Measurements from ENCODE around the gene SEMA6A.

Gene SEMA6A

GRCh38 chr5:116510517-116510916, 64.1 kb downstream of the SEMA6A start:
- Mint-ChIP-seq H3K9me3 (no peaks in the 10 kb centered on the region), H3K27me3 (ENCODE audit: low read depth) (no peaks in the 10 kb centered on the region), H3K4me3 (no peak overlapping the region), H3K27ac (no peak overlapping the region), H3K36me3 (ENCODE audit: low read depth) (no peaks in the 10 kb centered on the region), H3K4me1 (ENCODE audit: low read depth) (no peaks in the 10 kb centered on the region)

GRCh38 chr5:116509483-116510244, 65.0 kb downstream of the SEMA6A start:
- no peaks in the 10 kb centered on the region for H3K36me3 Mint-ChIP-seq (ENCODE audit: low read depth)
- H3K9me3 Mint-ChIP-seq = no peaks in the 10 kb centered on the region
- no peaks in the 10 kb centered on the region for H3K27me3 Mint-ChIP-seq (ENCODE audit: low read depth)
- H3K4me3 Mint-ChIP-seq = no peak overlapping the region
- H3K4me1 Mint-ChIP-seq (ENCODE audit: low read depth) = no peaks in the 10 kb centered on the region
- H3K27ac Mint-ChIP-seq = no peak overlapping the region

GRCh38 chr5:116508835-116509234, 65.8 kb downstream of the SEMA6A start:
- Mint-ChIP-seq H3K9me3 (no peaks in the 10 kb centered on the region), H3K4me3 (no peak overlapping the region), H3K27ac (no peak overlapping the region)

GRCh38 chr5:116507941-116508655, 66.5 kb downstream of the SEMA6A start:
- Mint-ChIP-seq H3K4me1 (ENCODE audit: low read depth) (no peaks in the 10 kb centered on the region), H3K27ac (no peak overlapping the region), H3K4me3 (no peak overlapping the region), H3K9me3 (no peaks in the 10 kb centered on the region), H3K36me3 (ENCODE audit: low read depth) (no peaks in the 10 kb centered on the region), H3K27me3 (ENCODE audit: low read depth) (no peaks in the 10 kb centered on the region)

More at GRCh38 chr5:116508835-116509234, 65.8 kb downstream of the SEMA6A start:
- Mint-ChIP-seq H3K36me3 (ENCODE audit: low read depth) (no peaks in the 10 kb centered on the region), H3K27me3 (ENCODE audit: low read depth) (no peaks in the 10 kb centered on the region), H3K4me1 (ENCODE audit: low read depth) (no peaks in the 10 kb centered on the region)

GRCh38 chr5:116507051-116507537, 67.5 kb downstream of the SEMA6A start:
- H3K4me3 Mint-ChIP-seq = no peak overlapping the region
- H3K36me3 Mint-ChIP-seq (ENCODE audit: low read depth) = no peaks in the 10 kb centered on the region
- H3K27me3 Mint-ChIP-seq (ENCODE audit: low read depth) = no peaks in the 10 kb centered on the region

GRCh38 chr5:116506488-116506887, 68.1 kb downstream of the SEMA6A start:
- no peak overlapping the region for H3K27ac Mint-ChIP-seq
- no peaks in the 10 kb centered on the region for H3K4me1 Mint-ChIP-seq (ENCODE audit: low read depth)
- H3K4me3 Mint-ChIP-seq = no peak overlapping the region
- no peaks in the 10 kb centered on the region for H3K36me3 Mint-ChIP-seq (ENCODE audit: low read depth)
- no peaks in the 10 kb centered on the region for H3K27me3 Mint-ChIP-seq (ENCODE audit: low read depth)
- no peaks in the 10 kb centered on the region for H3K9me3 Mint-ChIP-seq

More at GRCh38 chr5:116507051-116507537, 67.5 kb downstream of the SEMA6A start:
- H3K27ac Mint-ChIP-seq = no peak overlapping the region
- H3K4me1 Mint-ChIP-seq (ENCODE audit: low read depth) = no peaks in the 10 kb centered on the region
- no peaks in the 10 kb centered on the region for H3K9me3 Mint-ChIP-seq

GRCh38 chr5:116504593-116505166, 69.9 kb downstream of the SEMA6A start:
- no peaks in the 10 kb centered on the region for H3K4me1 Mint-ChIP-seq (ENCODE audit: low read depth)
- H3K27me3 Mint-ChIP-seq (ENCODE audit: low read depth) = no peaks in the 10 kb centered on the region
- no peak overlapping the region for H3K4me3 Mint-ChIP-seq
- H3K36me3 Mint-ChIP-seq (ENCODE audit: low read depth) = no peaks in the 10 kb centered on the region
- H3K9me3 Mint-ChIP-seq = no peaks in the 10 kb centered on the region
- no peak overlapping the region for H3K27ac Mint-ChIP-seq

- no peaks in the 10 kb centered on the region for H3K9me3 Mint-ChIP-seq
- no peaks in the 10 kb centered on the region for H3K27me3 Mint-ChIP-seq (ENCODE audit: low read depth)
- H3K4me3 Mint-ChIP-seq = no peak overlapping the region
- H3K4me1 Mint-ChIP-seq (ENCODE audit: low read depth) = no peaks in the 10 kb centered on the region
- H3K27ac Mint-ChIP-seq = no peak overlapping the region
- H3K36me3 Mint-ChIP-seq (ENCODE audit: low read depth) = no peaks in the 10 kb centered on the region
Observed at GRCh38 chr5:116502616-116503015, 72.0 kb downstream of the SEMA6A start.

- Mint-ChIP-seq H3K27ac (no peak overlapping the region), H3K9me3 (no peaks in the 10 kb centered on the region), H3K36me3 (ENCODE audit: low read depth) (no peaks in the 10 kb centered on the region), H3K4me3 (no peak overlapping the region), H3K27me3 (ENCODE audit: low read depth) (no peaks in the 10 kb centered on the region), H3K4me1 (ENCODE audit: low read depth) (no peaks in the 10 kb centered on the region)
Observed at GRCh38 chr5:116502138-116502537, 72.5 kb downstream of the SEMA6A start.

GRCh38 chr5:116498503-116499048, 76.0 kb downstream of the SEMA6A start:
- Mint-ChIP-seq H3K27me3 (ENCODE audit: low read depth) (no peaks in the 10 kb centered on the region), H3K4me1 (ENCODE audit: low read depth) (no peaks in the 10 kb centered on the region), H3K27ac (no peak overlapping the region), H3K4me3 (no peak overlapping the region), H3K9me3 (no peaks in the 10 kb centered on the region), H3K36me3 (ENCODE audit: low read depth) (no peaks in the 10 kb centered on the region)

GRCh38 chr5:116497631-116498030, 77.0 kb downstream of the SEMA6A start:
- H3K27me3 Mint-ChIP-seq (ENCODE audit: low read depth) = no peaks in the 10 kb centered on the region
- H3K9me3 Mint-ChIP-seq = no peaks in the 10 kb centered on the region
- no peak overlapping the region for H3K27ac Mint-ChIP-seq
- no peak overlapping the region for H3K4me3 Mint-ChIP-seq
- H3K4me1 Mint-ChIP-seq (ENCODE audit: low read depth) = no peaks in the 10 kb centered on the region
- no peaks in the 10 kb centered on the region for H3K36me3 Mint-ChIP-seq (ENCODE audit: low read depth)

GRCh38 chr5:116495786-116496357, 78.8 kb downstream of the SEMA6A start:
- Mint-ChIP-seq H3K36me3 (ENCODE audit: low read depth) (no peaks in the 10 kb centered on the region), H3K4me1 (ENCODE audit: low read depth) (peaks cover 3% of the 10 kb centered on the region), H3K27me3 (ENCODE audit: low read depth) (no peaks in the 10 kb centered on the region), H3K9me3 (no peaks in the 10 kb centered on the region), H3K27ac (no peak overlapping the region), H3K4me3 (no peak overlapping the region)

- Mint-ChIP-seq H3K4me1 (ENCODE audit: low read depth) (peaks cover 3% of the 10 kb centered on the region), H3K9me3 (no peaks in the 10 kb centered on the region), H3K36me3 (ENCODE audit: low read depth) (no peaks in the 10 kb centered on the region), H3K27me3 (ENCODE audit: low read depth) (no peaks in the 10 kb centered on the region), H3K27ac (no peak overlapping the region), H3K4me3 (no peak overlapping the region)
Observed at GRCh38 chr5:116494784-116495450, 79.7 kb downstream of the SEMA6A start.

- no peak overlapping the region for H3K27ac Mint-ChIP-seq
- H3K4me3 Mint-ChIP-seq = no peak overlapping the region
- no peaks in the 10 kb centered on the region for H3K9me3 Mint-ChIP-seq
- H3K4me1 Mint-ChIP-seq (ENCODE audit: low read depth) = peaks cover 3% of the 10 kb centered on the region
- no peaks in the 10 kb centered on the region for H3K27me3 Mint-ChIP-seq (ENCODE audit: low read depth)
- no peaks in the 10 kb centered on the region for H3K36me3 Mint-ChIP-seq (ENCODE audit: low read depth)
Observed at GRCh38 chr5:116492776-116493175, 81.8 kb downstream of the SEMA6A start.
